ENCODE data around the gene BTK.

GRCh38 chrX:101365301-101365795, 20.6 kb downstream of the BTK start:
- TF ChIP-seq CTCF (IDR thresholded peaks at IDR 0.05) (no peak), EP300 (IDR thresholded peaks at IDR 0.05) (no peak), POLR2A (IDR thresholded peaks at IDR 0.05) (no peak)

All from tibial nerve (tissue), 4 donors.